Ammon's horn (tissue), 1 donor: Measurements from ENCODE around the gene LHCGR.
"Not testable (repeated sequence)": the region's sequence is repeated elsewhere in the genome, so short reads cannot be mapped to it uniquely, and the experiment has no call there.

Source experiments
- DNase-seq: peaks from one replicate; pipeline ENCODE4 v3.0.0-alpha.2; 2016; ENCODE audit warnings: low spot score

LHCGR gene

GRCh38 chr2:48747319-48747718 is 8.2 kb downstream of the LHCGR start:
- DNase-seq = no peak

GRCh38 chr2:48739236-48739635 is 16.3 kb downstream of the LHCGR start:
- DNase-seq = not testable (repeated sequence)

GRCh38 chr2:48738806-48739205 is 16.7 kb downstream of the LHCGR start:
- DNase-seq = no peak

GRCh38 chr2:48736251-48736650 is 19.3 kb downstream of the LHCGR start:
- DNase-seq = no peak

- DNase-seq = no peak
Observed at GRCh38 chr2:48734576-48735303, 20.8 kb downstream of the LHCGR start.

GRCh38 chr2:48733067-48733503 is 22.4 kb downstream of the LHCGR start:
- no peak for DNase-seq

- DNase-seq = no peak
Observed at GRCh38 chr2:48728840-48729239, 26.7 kb downstream of the LHCGR start.

GRCh38 chr2:48728295-48728694 is 27.2 kb downstream of the LHCGR start:
- no peak for DNase-seq

GRCh38 chr2:48727560-48727959 is 28.0 kb downstream of the LHCGR start:
- no peak for DNase-seq

- DNase-seq = peak; percentile 56
Observed at GRCh38 chr2:48725696-48726494, 29.6 kb downstream of the LHCGR start.

- no peak for DNase-seq
Observed at GRCh38 chr2:48724278-48724677, 31.2 kb downstream of the LHCGR start.

GRCh38 chr2:48723129-48723528 is 32.4 kb downstream of the LHCGR start:
- no peak for DNase-seq

GRCh38 chr2:48722391-48722790 is 33.1 kb downstream of the LHCGR start:
- no peak for DNase-seq

- DNase-seq = no peak
Observed at GRCh38 chr2:48721158-48721557, 34.4 kb downstream of the LHCGR start.

GRCh38 chr2:48719480-48720177 is 35.9 kb downstream of the LHCGR start:
- peak; percentile 31 for DNase-seq

GRCh38 chr2:48717846-48718245 is 37.7 kb downstream of the LHCGR start:
- no peak for DNase-seq

GRCh38 chr2:48715956-48716355 is 39.6 kb downstream of the LHCGR start:
- no peak for DNase-seq

GRCh38 chr2:48715042-48715899 is 40.3 kb downstream of the LHCGR start:
- no peak for DNase-seq

GRCh38 chr2:48714245-48714644 is 41.3 kb downstream of the LHCGR start:
- DNase-seq = no peak

- no peak for DNase-seq
Observed at GRCh38 chr2:48713647-48714046, 41.9 kb downstream of the LHCGR start.

- DNase-seq = no peak
Observed at GRCh38 chr2:48712151-48712550, 43.4 kb downstream of the LHCGR start.

GRCh38 chr2:48711343-48711742 is 44.2 kb downstream of the LHCGR start:
- DNase-seq = no peak
